GM12892 (cell line): ENCODE results near the gene MTMR2.

Experiments
- POLR2AphosphoS5 ChIP-seq: IDR thresholded peaks from 2 replicates; pipeline ENCODE4 v1.6.1; 2011; ENCODE audit warnings: low read depth, low read length, control low read depth
- TAF1 ChIP-seq: IDR thresholded peaks from 2 replicates; pipeline ENCODE4 v1.6.1; 2011; ENCODE audit warnings: low read depth, mild to moderate bottlenecking, control low read depth, low read length, borderline replicate concordance

- no peak for TF ChIP-seq POLR2AphosphoS5
- TF ChIP-seq TAF1, result no peak
These were observed 8.0 kb upstream of the MTMR2 start for GRCh38 chr11:95931916-95932315.
